ENCODE data around the gene FGFBP2.

The FGFBP2 gene, protein sequence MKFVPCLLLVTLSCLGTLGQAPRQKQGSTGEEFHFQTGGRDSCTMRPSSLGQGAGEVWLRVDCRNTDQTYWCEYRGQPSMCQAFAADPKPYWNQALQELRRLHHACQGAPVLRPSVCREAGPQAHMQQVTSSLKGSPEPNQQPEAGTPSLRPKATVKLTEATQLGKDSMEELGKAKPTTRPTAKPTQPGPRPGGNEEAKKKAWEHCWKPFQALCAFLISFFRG

DNA sequence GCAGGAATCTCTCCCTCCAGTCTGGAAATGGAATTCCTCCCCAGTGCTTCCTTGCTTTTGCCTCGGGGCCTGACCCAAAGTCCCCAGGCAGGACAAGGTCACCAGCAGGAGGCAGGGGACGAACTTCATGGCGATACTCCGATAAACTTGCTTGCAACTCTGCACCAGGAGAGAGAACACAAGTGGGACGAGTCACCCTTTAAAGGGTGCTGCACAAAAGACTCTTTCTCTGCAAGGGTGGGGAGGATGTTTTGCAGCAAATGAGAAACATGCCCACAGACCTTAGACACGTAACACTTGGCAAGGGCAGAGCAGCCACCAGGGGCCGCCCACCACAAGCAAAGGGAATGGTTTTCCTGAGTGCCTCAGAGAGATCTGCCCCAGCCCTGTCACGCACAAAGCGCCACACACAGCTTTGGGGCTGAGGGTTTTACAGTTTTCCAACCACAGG is at the start of gene FGFBP2:
Gene FGFBP2 (minus strand): TSS at position 175 of the 451 bp plus-strand sequence. CDS start 46 bp downstream, at position 129.
- in situ Hi-C loops (cut with MboI; ENCODE audit: low sequenced_read_pairs), result loop anchor here (25.0 kb wide), 1 partner anchor 726 kb away; no protein-coding TSS in a partner anchor

DNA sequence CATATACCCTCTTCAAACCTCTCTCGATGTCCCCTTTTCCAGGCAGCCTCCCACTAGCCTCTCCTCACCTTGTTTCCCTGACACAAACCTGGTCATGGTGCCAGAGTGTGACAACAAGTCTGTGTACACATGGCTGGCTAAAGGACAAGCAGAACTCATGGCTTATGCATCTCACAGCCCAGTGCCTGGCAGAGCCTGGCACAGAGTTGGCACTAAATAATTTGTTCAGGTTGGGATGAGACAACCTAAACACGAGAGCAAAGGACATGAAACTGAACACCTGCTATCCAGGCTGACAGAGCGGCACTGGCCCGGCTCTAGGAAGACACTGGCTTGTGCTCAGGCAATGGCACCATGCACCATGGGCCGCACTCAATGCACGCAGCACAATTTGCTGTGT is 48.2 kb upstream of the FGFBP2 start:
- in situ Hi-C loops (cut with MboI; ENCODE audit: low sequenced_read_pairs), result no loop called here

DNA sequence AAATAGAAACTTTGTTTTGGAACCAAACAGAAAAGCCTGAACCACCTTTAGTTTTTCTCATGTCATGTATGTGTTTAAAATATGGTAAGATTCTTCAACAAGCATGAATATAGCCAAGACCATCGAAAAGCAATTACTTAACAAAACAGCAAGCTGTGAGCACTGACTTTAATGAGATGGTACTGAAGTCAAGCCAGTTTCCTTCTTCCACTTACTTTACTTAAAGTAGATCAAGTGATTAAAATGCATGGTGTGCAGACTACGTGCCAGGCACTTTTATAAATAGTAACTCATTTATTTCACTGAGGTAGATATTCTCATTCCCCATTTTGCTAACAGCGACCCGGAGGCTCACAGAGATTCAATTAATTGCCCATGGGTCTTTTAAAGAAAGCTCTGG is 46.2 kb upstream of the FGFBP2 start:
- in situ Hi-C loops (cut with MboI; ENCODE audit: low sequenced_read_pairs), result no loop called here

DNA sequence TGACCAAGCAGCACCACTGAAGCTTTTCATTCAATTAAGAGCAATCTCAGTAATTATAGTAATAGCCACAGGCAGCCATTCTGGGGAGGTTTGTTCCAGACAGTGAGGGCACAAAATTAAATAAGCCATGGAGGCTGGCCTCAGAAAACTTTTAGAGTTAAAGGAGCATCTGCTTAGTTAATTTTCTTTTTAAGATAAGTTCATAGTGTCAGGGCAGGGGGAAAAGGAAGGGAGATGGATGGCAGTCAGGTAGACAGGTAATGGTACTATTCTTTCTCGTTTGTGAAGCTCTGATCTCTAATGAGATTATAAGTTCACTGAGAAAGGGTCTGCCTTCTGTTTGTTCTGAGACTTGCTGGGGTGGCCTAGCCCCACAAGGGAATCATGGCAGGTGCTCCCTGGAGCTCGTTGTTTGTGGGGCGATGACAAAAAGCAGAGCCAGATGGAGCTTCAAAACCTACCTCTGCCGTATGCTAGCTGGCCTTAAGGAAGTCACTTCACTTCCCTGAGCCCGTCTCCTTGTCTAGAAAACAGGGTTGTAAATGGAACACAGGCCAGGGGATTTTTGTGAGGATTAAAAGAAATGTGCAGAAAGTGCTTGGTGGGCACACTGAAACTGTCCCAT is 44.6 kb upstream of the FGFBP2 start:
- in situ Hi-C loops (cut with MboI; ENCODE audit: low sequenced_read_pairs), result no loop called here

GRCh38 chr4:16006771-16007446 is 43.9 kb upstream of the FGFBP2 start:
- in situ Hi-C loops (cut with MboI; ENCODE audit: low sequenced_read_pairs), result no loop called here

GRCh38 chr4:16005676-16006075 is 42.7 kb upstream of the FGFBP2 start:
- in situ Hi-C loops (cut with MboI; ENCODE audit: low sequenced_read_pairs), result no loop called here

GRCh38 chr4:16001484-16001858 is 38.5 kb upstream of the FGFBP2 start:
- in situ Hi-C loops (cut with MboI; ENCODE audit: low sequenced_read_pairs), result no loop called here

DNA sequence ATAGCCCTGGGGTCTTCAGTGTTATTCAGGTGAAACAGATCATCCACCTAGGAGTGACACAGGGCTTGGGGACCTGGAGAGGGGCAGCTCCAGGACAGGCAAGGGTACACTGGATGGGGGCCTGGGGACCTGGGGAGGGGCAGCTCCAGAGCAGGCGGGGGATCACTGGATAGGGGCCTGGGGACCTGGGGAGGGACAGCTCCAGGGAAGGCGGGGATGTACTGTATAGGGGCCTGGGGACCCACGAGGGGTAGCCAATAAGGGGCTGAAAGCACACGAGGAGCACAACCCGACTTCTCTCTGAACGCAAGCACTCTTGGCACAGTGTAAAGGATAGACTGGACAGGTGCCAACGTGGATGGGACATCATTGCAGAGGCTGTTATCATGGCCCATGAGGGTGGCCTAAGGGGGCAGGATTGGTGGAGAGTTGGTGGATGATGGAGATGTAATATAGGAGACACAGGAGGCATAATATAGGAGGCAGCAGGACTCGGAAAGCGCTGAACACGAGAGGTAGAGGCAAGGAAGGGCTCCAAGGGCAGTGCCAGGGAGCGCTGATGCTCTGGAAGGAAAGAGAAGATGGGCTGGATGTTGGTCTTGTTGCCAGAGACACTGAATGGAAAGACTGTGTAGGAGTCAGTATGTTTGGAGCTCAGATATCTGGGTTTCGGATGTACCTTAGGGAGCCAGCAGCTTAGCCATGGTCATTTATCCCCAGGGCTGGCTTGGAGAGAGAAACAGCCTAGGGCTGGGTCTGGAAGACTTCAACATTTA is 37.9 kb upstream of the FGFBP2 start:
- in situ Hi-C loops (cut with MboI; ENCODE audit: low sequenced_read_pairs), result no loop called here

GRCh38 chr4:15996773-15997172 is 33.8 kb upstream of the FGFBP2 start:
- in situ Hi-C loops (cut with MboI; ENCODE audit: low sequenced_read_pairs), result no loop called here

GRCh38 chr4:15995826-15996225 is 32.9 kb upstream of the FGFBP2 start:
- in situ Hi-C loops (cut with MboI; ENCODE audit: low sequenced_read_pairs), result no loop called here

- in situ Hi-C loops (cut with MboI; ENCODE audit: low sequenced_read_pairs), result no loop called here
Measured at GRCh38 chr4:15992167-15992485, 29.2 kb upstream of the FGFBP2 start.

DNA sequence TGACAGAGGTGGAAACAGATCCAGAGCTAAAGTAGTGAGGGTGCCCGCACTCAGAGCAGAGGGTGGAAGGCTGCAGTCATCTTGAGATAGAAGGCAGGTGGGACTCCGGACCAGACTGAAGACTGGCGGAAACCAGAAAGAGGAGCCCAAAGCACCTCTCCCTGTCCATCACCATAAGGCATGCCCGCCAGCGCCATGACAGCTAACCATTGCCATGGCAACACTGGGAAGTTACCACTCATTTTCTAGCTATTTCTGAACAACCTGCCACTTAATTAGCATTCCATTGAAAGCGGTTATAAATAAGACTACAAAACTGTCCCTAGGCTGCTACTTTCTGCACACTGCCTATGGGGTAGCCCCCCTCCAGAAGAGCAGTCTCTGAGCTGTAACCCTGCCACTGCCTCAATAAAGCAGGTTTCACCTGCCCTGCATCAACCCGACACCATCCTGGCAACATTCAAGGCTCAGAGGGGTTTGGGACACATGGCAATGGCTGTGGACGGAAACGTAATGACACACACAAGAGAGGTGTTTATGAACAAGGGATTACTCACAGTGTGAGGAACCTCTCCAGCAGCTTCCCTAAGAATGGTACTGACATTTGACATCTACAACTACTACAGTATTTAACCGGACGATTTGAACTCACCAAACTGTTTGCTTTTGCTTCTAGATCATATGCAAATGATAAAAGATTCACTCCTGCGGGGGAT is 27.8 kb upstream of the FGFBP2 start:
- in situ Hi-C loops (cut with MboI; ENCODE audit: low sequenced_read_pairs), result no loop called here

DNA sequence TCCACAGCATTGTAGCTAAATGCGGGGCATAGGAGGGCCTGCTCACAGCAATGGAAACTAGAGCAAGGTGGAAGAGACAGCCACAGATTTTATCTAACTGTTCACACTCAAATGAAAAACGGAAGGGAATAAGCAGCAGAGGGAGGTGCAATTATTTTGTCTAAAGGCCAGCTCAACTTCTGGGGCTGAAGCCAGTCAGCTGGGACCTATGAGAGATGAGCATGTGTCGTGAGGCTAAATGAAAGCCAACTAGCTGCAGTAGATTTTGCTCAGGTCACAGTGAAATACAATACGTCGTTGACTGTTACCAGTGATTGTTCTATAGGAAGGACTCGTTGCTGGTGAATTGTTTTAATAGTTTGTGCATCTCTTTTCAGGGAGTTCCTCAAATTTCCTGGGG is 26.4 kb upstream of the FGFBP2 start:
- in situ Hi-C loops (cut with MboI; ENCODE audit: low sequenced_read_pairs), result no loop called here

DNA sequence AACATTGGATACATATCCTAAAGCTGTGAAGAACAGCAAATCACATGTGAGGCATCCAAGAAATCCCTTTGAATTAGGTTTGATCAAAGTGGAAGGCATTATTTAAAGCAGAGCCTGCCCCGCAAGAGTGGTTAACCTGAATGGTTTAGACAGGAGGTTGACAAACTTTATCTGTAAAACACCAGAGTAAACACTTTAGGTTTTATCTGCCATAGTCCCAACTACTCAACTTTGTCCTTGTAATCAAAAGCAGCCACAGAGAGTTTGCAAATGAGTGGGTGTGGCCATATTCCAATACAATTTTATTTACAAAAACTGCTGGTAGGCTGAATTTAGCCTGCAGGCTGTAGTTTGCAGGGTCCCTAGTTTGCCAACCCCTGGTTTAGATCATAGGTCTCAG is 25.2 kb upstream of the FGFBP2 start:
- in situ Hi-C loops (cut with MboI; ENCODE audit: low sequenced_read_pairs), result no loop called here

GRCh38 chr4:15986907-15987306 is 23.9 kb upstream of the FGFBP2 start:
- in situ Hi-C loops (cut with MboI; ENCODE audit: low sequenced_read_pairs), result no loop called here

GRCh38 chr4:15983610-15984009 is 20.6 kb upstream of the FGFBP2 start:
- in situ Hi-C loops (cut with MboI; ENCODE audit: low sequenced_read_pairs), result no loop called here

- in situ Hi-C loops (cut with MboI; ENCODE audit: low sequenced_read_pairs), result no loop called here
Measured at GRCh38 chr4:15982842-15983524, 20.0 kb upstream of the FGFBP2 start.

- in situ Hi-C loops (cut with MboI; ENCODE audit: low sequenced_read_pairs), result no loop called here
Measured at GRCh38 chr4:15976456-15977447, 13.8 kb upstream of the FGFBP2 start.
